Mucosa of descending colon (tissue), 3 donors: Measurements from ENCODE around the gene MADD. TPM values are rescaled to one million over a fixed set of nuclear protein-coding genes. Genes with fewer than 3 reads are reported as not detected.

Experiments used
- ATAC-seq: fragments of 200-7000 bp; cut with Tn5 transposase; one replicate; pipeline ENCODE4 v1.9.1; 2020; ENCODE audit warnings: mild to moderate bottlenecking, moderate library complexity
- DNase-seq, 3 donors: peaks; one replicate each; pipeline ENCODE4 v3.0.0-alpha.2; 2020
- H3K36me3 ChIP-seq: fragments of 200-600 bp; one replicate; pipeline ENCODE4 v1.8.0; 2021; ENCODE audit warnings: low read depth, mild to moderate bottlenecking
- H3K4me1 ChIP-seq: fragments of 200-600 bp; one replicate; pipeline ENCODE4 v1.8.0; 2021; ENCODE audit warnings: low read depth, mild to moderate bottlenecking
- H3K4me3 ChIP-seq: fragments of 200-600 bp; one replicate; pipeline ENCODE4 v1.8.0; 2021; ENCODE audit warnings: mild to moderate bottlenecking
- H3K9me3 ChIP-seq: fragments of 200-600 bp; one replicate; pipeline ENCODE4 v1.8.0; 2021; ENCODE audit warnings: mild to moderate bottlenecking
- intact Hi-C, 2 donors: fragments of 100-400 bp; cut with DNase I in 1 of 2; cut with micrococcal nuclease in 1 of 2; formaldehyde crosslinking; loops; one replicate each; pipeline versions ENCODE4 v1.11.0 to v1.11.1; 2022; cut with DNase I, micrococcal nuclease
- total RNA-seq, 3 donors: library from RNA; stranded (reverse); fragmentation: NEBNext Ultra II Directional in 2 of 3; extraction: Animal tissue kit (Norgen Biotek cat#: 25700) in 2 of 3; gene quantifications; one replicate each; pipeline versions ENCODE4 v1.2.1 to v1.2.4, GENCODE V29; 2021 to 2023
- TF ChIP-seq, protein P1 (sequence below): fragments of 200-600 bp; IDR thresholded peaks from one replicate; pipeline ENCODE4 v1.8.0; 2022; ENCODE audit warnings: antibody characterized with exemption, mild to moderate bottlenecking
- donor health status: DM: no; HTN: no; CAD: no; lungs with moderate emphysema.
- donor health status: DM: no; HTN: no; CAD: no.
- donor health status: DM: no; HTN: yes; CAD: no.

The MADD gene
- total RNA-seq, 3 donors from 2014 or later = 45.0 to 69.6 (median 67.3) TPM

- intact Hi-C loops = no loop called here
- TF ChIP-seq, protein P1, sequence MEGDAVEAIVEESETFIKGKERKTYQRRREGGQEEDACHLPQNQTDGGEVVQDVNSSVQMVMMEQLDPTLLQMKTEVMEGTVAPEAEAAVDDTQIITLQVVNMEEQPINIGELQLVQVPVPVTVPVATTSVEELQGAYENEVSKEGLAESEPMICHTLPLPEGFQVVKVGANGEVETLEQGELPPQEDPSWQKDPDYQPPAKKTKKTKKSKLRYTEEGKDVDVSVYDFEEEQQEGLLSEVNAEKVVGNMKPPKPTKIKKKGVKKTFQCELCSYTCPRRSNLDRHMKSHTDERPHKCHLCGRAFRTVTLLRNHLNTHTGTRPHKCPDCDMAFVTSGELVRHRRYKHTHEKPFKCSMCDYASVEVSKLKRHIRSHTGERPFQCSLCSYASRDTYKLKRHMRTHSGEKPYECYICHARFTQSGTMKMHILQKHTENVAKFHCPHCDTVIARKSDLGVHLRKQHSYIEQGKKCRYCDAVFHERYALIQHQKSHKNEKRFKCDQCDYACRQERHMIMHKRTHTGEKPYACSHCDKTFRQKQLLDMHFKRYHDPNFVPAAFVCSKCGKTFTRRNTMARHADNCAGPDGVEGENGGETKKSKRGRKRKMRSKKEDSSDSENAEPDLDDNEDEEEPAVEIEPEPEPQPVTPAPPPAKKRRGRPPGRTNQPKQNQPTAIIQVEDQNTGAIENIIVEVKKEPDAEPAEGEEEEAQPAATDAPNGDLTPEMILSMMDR = no peak
- peaks cover 8% of the 10 kb centered on the region for H3K9me3 ChIP-seq
- DNase-seq (no peak), ATAC-seq (no peak)
- peaks cover 3% of the 10 kb centered on the region for H3K36me3 ChIP-seq
- H3K4me1 ChIP-seq = no peaks in the 10 kb centered on the region
- no peak overlapping the region for H3K4me3 ChIP-seq
These were observed 29.1 kb downstream of the MADD start for GRCh38 chr11:47299078-47299477.

GRCh38 chr11:47302853-47303252, 32.9 kb downstream of the MADD start:
- ATAC-seq (no peak), DNase-seq (no peak)
- Histone ChIP-seq H3K36me3 (peaks cover 6% of the 10 kb centered on the region), H3K4me3 (no peak overlapping the region), H3K4me1 (no peaks in the 10 kb centered on the region), H3K9me3 (peaks cover 8% of the 10 kb centered on the region)
- intact Hi-C loops = no loop called here
- TF ChIP-seq, protein P1 = no peak

DNA sequence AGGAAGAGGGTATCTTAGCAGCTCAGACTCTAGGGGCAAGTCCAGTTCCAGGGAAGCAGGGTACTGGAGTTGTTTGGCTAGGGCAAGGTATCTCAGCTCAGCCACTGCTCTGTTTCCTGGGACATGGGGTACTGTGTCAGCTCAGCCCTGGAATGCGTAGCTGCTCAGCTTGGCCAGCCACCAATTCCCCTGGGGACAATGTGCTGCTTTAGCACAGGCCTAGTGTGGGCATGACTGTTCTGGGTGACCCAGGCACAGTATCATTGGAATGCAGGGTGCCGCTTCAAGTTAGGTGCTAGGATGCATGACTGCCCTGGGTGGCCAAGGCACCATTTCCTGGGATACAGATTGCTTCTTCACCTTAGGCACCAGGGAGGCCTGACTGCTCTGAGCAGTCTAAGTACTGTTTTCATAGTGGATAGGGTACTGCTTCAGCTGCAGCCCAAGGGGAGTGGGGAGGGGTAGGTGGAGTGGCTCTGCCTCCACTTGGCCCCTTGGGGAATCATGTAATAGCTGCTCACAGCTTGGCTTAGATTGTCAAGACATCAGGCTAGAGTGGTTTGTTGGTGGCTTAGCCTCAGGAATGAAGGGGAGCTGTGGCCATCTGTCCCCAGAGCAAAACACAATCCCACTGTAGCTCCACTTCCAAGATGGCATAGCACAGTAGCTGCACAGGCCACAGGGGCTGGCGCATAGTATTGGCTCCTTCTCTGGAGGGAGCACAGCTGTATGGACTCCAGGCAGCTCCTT, 36.0 kb downstream of the MADD start:
- H3K4me3 ChIP-seq = no peak overlapping the region
- DNase-seq (no peak), ATAC-seq (no peak)
- peaks cover 8% of the 10 kb centered on the region for H3K36me3 ChIP-seq
- intact Hi-C loops = no loop called here
- H3K9me3 ChIP-seq = peaks cover 3% of the 10 kb centered on the region
- H3K4me1 ChIP-seq = no peaks in the 10 kb centered on the region
- TF ChIP-seq, protein P1 = no peak

GRCh38 chr11:47306484-47306844, 36.5 kb downstream of the MADD start:
- H3K36me3 ChIP-seq = peaks cover 9% of the 10 kb centered on the region
- TF ChIP-seq, protein P1 = no peak
- DNase-seq (no peak), ATAC-seq (no peak)
- intact Hi-C loops = no loop called here
- H3K9me3 ChIP-seq = peaks cover 3% of the 10 kb centered on the region
- H3K4me1 ChIP-seq = no peaks in the 10 kb centered on the region
- H3K4me3 ChIP-seq = no peak overlapping the region

- H3K4me3 ChIP-seq = no peak overlapping the region
- no peaks in the 10 kb centered on the region for H3K4me1 ChIP-seq
- TF ChIP-seq, protein P1 = no peak
- intact Hi-C loops = no loop called here
- H3K9me3 ChIP-seq = no peaks in the 10 kb centered on the region
- ATAC-seq = no peak
- peaks cover 13% of the 10 kb centered on the region for H3K36me3 ChIP-seq
- DNase-seq = no peak
These were observed 38.3 kb downstream of the MADD start for GRCh38 chr11:47308050-47308823.
